Testis (tissue), 3 donors: ENCODE results near the gene RGS2. TPM values are rescaled to one million over a fixed set of nuclear protein-coding genes. Genes with fewer than 3 reads are reported as not detected.

Experiments
- DNase-seq: peaks from one replicate; pipeline ENCODE4 v3.0.0-alpha.2; 2019
- H3K27ac ChIP-seq, 2 donors: fragments of 200-600 bp; sonication (generic); one replicate each; pipeline ENCODE4 v1.5.1; 2019
- H3K27me3 ChIP-seq: fragments of 200-600 bp; sonication (generic); one replicate; pipeline ENCODE4 v1.5.1; 2019
- H3K36me3 ChIP-seq: fragments of 200-600 bp; sonication (generic); one replicate; pipeline ENCODE4 v1.5.1; 2017; ENCODE audit warnings: low read depth; ENCODE audit errors: missing control alignments
- H3K4me1 ChIP-seq: fragments of 200-600 bp; sonication (generic); one replicate; pipeline ENCODE4 v1.5.1; 2019
- H3K4me3 ChIP-seq, 2 donors: fragments of 200-600 bp; sonication (generic); one replicate each; pipeline ENCODE4 v1.5.1; 2017 to 2019
- H3K9me3 ChIP-seq: fragments of 200-600 bp; sonication (generic); one replicate; pipeline ENCODE4 v1.5.1; 2017
- CTCF ChIP-seq, 3 experiments: fragments of 450-650 bp in 2 of 3; fragments of 200-600 bp in 1 of 3; sonication (generic) in 1 of 3; IDR thresholded peaks; one replicate each; pipeline ENCODE4 v1.5.1; 2016 to 2019; ENCODE audit warnings: antibody characterized with exemption in 3 of 3, mild to moderate bottlenecking in 2 of 3, moderate library complexity in 1 of 3
- POLR2A ChIP-seq: fragments of 450-650 bp; IDR thresholded peaks from one replicate; pipeline ENCODE4 v1.6.1; 2017; ENCODE audit warnings: antibody characterized with exemption, mild to moderate bottlenecking, moderate library complexity
- WGBS, 2 donors: methylation state at CpG; one replicate each; pipeline ENCODE4 v1.1.5; 2018; 5-methylcytosine and 5-hydroxymethylcytosine counted together
- intact Hi-C: fragments of 100-400 bp; cut with DNase I; formaldehyde crosslinking; loops from one replicate; pipeline ENCODE4 v1.15.1; 2023; ENCODE audit warnings: low total_unique reads
- polyA plus RNA-seq: library from polyadenylated mRNA; stranded (reverse); fragments of 350-450 nt; fragmentation: Illumina TruSeq; extraction: RNeasy Lipid Tissue Mini Kit (QIAGEN cat#74804); gene quantifications from one replicate; pipeline ENCODE4 v1.2.3, GENCODE V29; 2014; ENCODE audit warnings: low read depth, low replicate concordance; ENCODE audit not compliant: insufficient read depth
- total RNA-seq, 2 donors: library from RNA; depleted of rRNA; stranded (reverse); fragments of >200 nt; gene quantifications; one replicate each; pipeline ENCODE4 v1.2.3, GENCODE V29; 2016

Gene RGS2
- total and polyA plus RNA-seq, 3 donors from 2014 or later: 16.9 to 36.0 (median 17.4) TPM

GRCh38 chr1:192852001-192852947, 43.4 kb downstream of the RGS2 start:
- intact Hi-C loops: no loop called here
- 0 to 33% methylated on average over 1 of the region's 1 CpG for WGBS, 2 donors
- H3K4me3 ChIP-seq: no peak overlapping the region
- TF ChIP-seq CTCF (IDR thresholded peaks at IDR 0.05) (no peak), POLR2A (no peak)
- H3K27ac ChIP-seq: no peak overlapping the region
- H3K27me3 ChIP-seq: no peaks in the 10 kb centered on the region
- DNase-seq: no peak
- no peaks in the 10 kb centered on the region for H3K36me3 ChIP-seq
- H3K4me1 ChIP-seq: no peaks in the 10 kb centered on the region
- no peaks in the 10 kb centered on the region for H3K9me3 ChIP-seq

GRCh38 chr1:192858456-192858855, 49.6 kb downstream of the RGS2 start:
- H3K4me1 ChIP-seq: peaks cover 4% of the 10 kb centered on the region
- no peak for DNase-seq
- H3K27me3 ChIP-seq: no peaks in the 10 kb centered on the region
- no peaks in the 10 kb centered on the region for H3K9me3 ChIP-seq
- no peak overlapping the region for H3K4me3 ChIP-seq
- no peak overlapping the region for H3K27ac ChIP-seq
- H3K36me3 ChIP-seq: no peaks in the 10 kb centered on the region
- no peak for TF ChIP-seq POLR2A
- no peak for TF ChIP-seq CTCF (IDR thresholded peaks at IDR 0.05)
- intact Hi-C loops: no loop called here
- WGBS, 2 donors: 76 to 80% methylated on average over 1 of the region's 1 CpG

- H3K27me3 ChIP-seq: no peaks in the 10 kb centered on the region
Measured at GRCh38 chr1:192859808-192860207, 51.0 kb downstream of the RGS2 start.

GRCh38 chr1:192860478-192861185, 51.8 kb downstream of the RGS2 start:
- no peak for DNase-seq
- Histone ChIP-seq H3K27ac (peak overlapping the region in 1 of 2 donors; percentile 23), H3K27me3 (no peaks in the 10 kb centered on the region), H3K9me3 (no peaks in the 10 kb centered on the region), H3K4me1 (peaks cover 4% of the 10 kb centered on the region), H3K4me3 (no peak overlapping the region), H3K36me3 (no peaks in the 10 kb centered on the region)
- TF ChIP-seq CTCF (IDR thresholded peaks at IDR 0.05) (no peak), POLR2A (no peak)
- WGBS, 2 donors: 68 to 70% methylated on average over 5 of the region's 5 CpGs
- intact Hi-C loops: no loop called here

More at GRCh38 chr1:192859808-192860207, 51.0 kb downstream of the RGS2 start:
- H3K4me3 ChIP-seq: no peak overlapping the region
- no peak for DNase-seq
- H3K27ac ChIP-seq: no peak overlapping the region
- intact Hi-C loops: no loop called here
- H3K9me3 ChIP-seq: no peaks in the 10 kb centered on the region
- peaks cover 4% of the 10 kb centered on the region for H3K4me1 ChIP-seq
- TF ChIP-seq POLR2A (no peak), CTCF (IDR thresholded peaks at IDR 0.05) (no peak)
- H3K36me3 ChIP-seq: no peaks in the 10 kb centered on the region
